ENCODE data around the gene COLEC11. TPM values are rescaled to one million over a fixed set of nuclear protein-coding genes. Genes with fewer than 3 reads are reported as not detected.

Gene COLEC11
- total and polyA plus RNA-seq, 2 experiments from 2014 or later, result 1.3 to 1.5 TPM

GRCh38 chr2:3612639-3613523 is 18.0 kb downstream of the COLEC11 start (continued):
- TF ChIP-seq POLR2AphosphoS5 (IDR thresholded peaks at IDR 0.05; ENCODE audit: low read depth), result no peak
- no peak for TF ChIP-seq STAT1 (IDR thresholded peaks at IDR 0.05; ENCODE audit: unreplicated experiment)
- TF ChIP-seq JUNB (IDR thresholded peaks at IDR 0.05; ENCODE audit: unreplicated experiment), result no peak
- TF ChIP-seq NANOG (IDR thresholded peaks at IDR 0.05; ENCODE audit: borderline replicate concordance), result no peak
- TF ChIP-seq EZH2 (IDR thresholded peaks at IDR 0.05; ENCODE audit: low read depth, unreplicated experiment), result no peak
- TF ChIP-seq ZNF331 (CRISPR knock-in tag; IDR thresholded peaks at IDR 0.05; ENCODE audit: low read depth), result no peak
- TF ChIP-seq, protein P1, sequence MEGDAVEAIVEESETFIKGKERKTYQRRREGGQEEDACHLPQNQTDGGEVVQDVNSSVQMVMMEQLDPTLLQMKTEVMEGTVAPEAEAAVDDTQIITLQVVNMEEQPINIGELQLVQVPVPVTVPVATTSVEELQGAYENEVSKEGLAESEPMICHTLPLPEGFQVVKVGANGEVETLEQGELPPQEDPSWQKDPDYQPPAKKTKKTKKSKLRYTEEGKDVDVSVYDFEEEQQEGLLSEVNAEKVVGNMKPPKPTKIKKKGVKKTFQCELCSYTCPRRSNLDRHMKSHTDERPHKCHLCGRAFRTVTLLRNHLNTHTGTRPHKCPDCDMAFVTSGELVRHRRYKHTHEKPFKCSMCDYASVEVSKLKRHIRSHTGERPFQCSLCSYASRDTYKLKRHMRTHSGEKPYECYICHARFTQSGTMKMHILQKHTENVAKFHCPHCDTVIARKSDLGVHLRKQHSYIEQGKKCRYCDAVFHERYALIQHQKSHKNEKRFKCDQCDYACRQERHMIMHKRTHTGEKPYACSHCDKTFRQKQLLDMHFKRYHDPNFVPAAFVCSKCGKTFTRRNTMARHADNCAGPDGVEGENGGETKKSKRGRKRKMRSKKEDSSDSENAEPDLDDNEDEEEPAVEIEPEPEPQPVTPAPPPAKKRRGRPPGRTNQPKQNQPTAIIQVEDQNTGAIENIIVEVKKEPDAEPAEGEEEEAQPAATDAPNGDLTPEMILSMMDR (conservative IDR thresholded peaks at IDR 0.05; ENCODE audit: low read depth in 2 of 2), result no peak
- TF ChIP-seq EZH2phosphoT487 (IDR thresholded peaks at IDR 0.05; ENCODE audit: unreplicated experiment), result no peak
- TF ChIP-seq ZNF114 (CRISPR knock-in tag; IDR thresholded peaks at IDR 0.05), result no peak
- TF ChIP-seq CREB1 (CRISPR knock-in tag; IDR thresholded peaks at IDR 0.05; ENCODE audit: low read depth), result no peak
- TF ChIP-seq ETS1 (IDR thresholded peaks at IDR 0.05), result no peak
- TF ChIP-seq REST (IDR thresholded peaks at IDR 0.05; ENCODE audit: unreplicated experiment), result no peak

- Histone ChIP-seq H3F3A (replicated peaks; ENCODE audit: low read depth) (no peaks in the 10 kb centered on the region), H3K27me3 (ENCODE audit: insufficient read depth) (no peaks in the 10 kb centered on the region), H3K9me2 (ENCODE audit: insufficient read depth) (no peaks in the 10 kb centered on the region), H3K4me2 (no peak overlapping the region), H4K20me1 (replicated peaks; ENCODE audit: insufficient read depth) (no peaks in the 10 kb centered on the region), H3K27ac (ENCODE audit: low read depth) (no peak overlapping the region), H3K79me2 (replicated peaks; ENCODE audit: insufficient read depth) (no peaks in the 10 kb centered on the region), H3K4me1 (ENCODE audit: insufficient read depth) (no peaks in the 10 kb centered on the region), H2AFZ (no peak overlapping the region), H3K4me3 (no peak overlapping the region), H3K36me3 (ENCODE audit: insufficient read depth) (no peaks in the 10 kb centered on the region)
- ATAC-seq (no peak), DNase-seq (ENCODE audit: low spot score) (no peak)
- H3K27me3 Mint-ChIP-seq (ENCODE audit: insufficient read depth, low read depth, poor library complexity), result peaks cover 3% of the 10 kb centered on the region
- no peak overlapping the region for H3K4me3 Mint-ChIP-seq
- H3K4me1 Mint-ChIP-seq, result no peaks in the 10 kb centered on the region; the same call in 1 of the 3 replicates
- no peak overlapping the region for H3K27ac Mint-ChIP-seq
- H3K9me3 Mint-ChIP-seq, result peaks cover 31% of the 10 kb centered on the region
- peaks cover 13% of the 10 kb centered on the region; the same call in 2 of the 3 replicates for H3K36me3 Mint-ChIP-seq (ENCODE audit: low read depth)
- TF ChIP-seq CREB1 (CRISPR knock-in tag; IDR thresholded peaks at IDR 0.05; ENCODE audit: low read depth), result no peak
- TF ChIP-seq NANOG (IDR thresholded peaks at IDR 0.05; ENCODE audit: borderline replicate concordance), result no peak
- no peak for TF ChIP-seq ZNF331 (CRISPR knock-in tag; IDR thresholded peaks at IDR 0.05; ENCODE audit: low read depth)
- TF ChIP-seq JUNB (IDR thresholded peaks at IDR 0.05; ENCODE audit: unreplicated experiment), result no peak
- no peak for TF ChIP-seq ZNF114 (CRISPR knock-in tag; IDR thresholded peaks at IDR 0.05)
- no peak for TF ChIP-seq REST (IDR thresholded peaks at IDR 0.05; ENCODE audit: unreplicated experiment)
- TF ChIP-seq EZH2phosphoT487 (IDR thresholded peaks at IDR 0.05; ENCODE audit: unreplicated experiment), result no peak
Measured at GRCh38 chr2:3613524-3613905, 18.6 kb downstream of the COLEC11 start.

Measured in GM23338 (cell line).